Heart left ventricle (tissue), 13 donors: Measurements from ENCODE around the gene PRLH.

ENCODE experiments used
- POLR2A ChIP-seq, 2 donors: fragments of 450-650 bp; IDR thresholded peaks; one replicate each; pipeline ENCODE4 v1.6.1; 2017; ENCODE audit warnings: antibody characterized with exemption in 2 of 2, mild to moderate bottlenecking in 2 of 2, moderate library complexity in 2 of 2
- TF ChIP-seq, protein P1 (sequence below), 12 donors: fragments of 200-600 bp; sonication (generic) in 4 of 12; IDR thresholded peaks; one replicate each; pipeline versions ENCODE4 v1.5.0 to v1.8.0; 2018 to 2022; ENCODE audit warnings: antibody characterized with exemption in 12 of 12, mild to moderate bottlenecking in 5 of 12
- donor health status: ischemic (EF 13 %, LVEDD 7.1; RV severe dilation, severe dysfunction).
- donor health status: DM: no; HTN: yes; CAD: no.
- donor health status: DM: no; HTN: no; CAD: no.
- donor health status: ischemic (EF 25% LVEDD 6.9; RV normal size, moderate dysfunction).
- donor health status: ischemic (EF 25% LVEDD 5.7; RV mildly dilated, moderate dysfunction).
- donor health status: ischemic (EF 35%, LVEDD 5.7; RV mildly dilated, moderate dysfunction).
- donor health status: nonischemic (EF 11% LVEDD 7.7; RV severe dilation, severe dysfunction).
- donor health status: DM: yes; HTN: yes; CAD: no.
- donor health status: PGD.
- donor health status: ischemic (EF 29% LVEDD 5.4; RV normal size, mild dysfunction).
- donor health status: nonischemic (EF 23%, LVEDD 6.1; RV moderate dilation, normal function).

DNA sequence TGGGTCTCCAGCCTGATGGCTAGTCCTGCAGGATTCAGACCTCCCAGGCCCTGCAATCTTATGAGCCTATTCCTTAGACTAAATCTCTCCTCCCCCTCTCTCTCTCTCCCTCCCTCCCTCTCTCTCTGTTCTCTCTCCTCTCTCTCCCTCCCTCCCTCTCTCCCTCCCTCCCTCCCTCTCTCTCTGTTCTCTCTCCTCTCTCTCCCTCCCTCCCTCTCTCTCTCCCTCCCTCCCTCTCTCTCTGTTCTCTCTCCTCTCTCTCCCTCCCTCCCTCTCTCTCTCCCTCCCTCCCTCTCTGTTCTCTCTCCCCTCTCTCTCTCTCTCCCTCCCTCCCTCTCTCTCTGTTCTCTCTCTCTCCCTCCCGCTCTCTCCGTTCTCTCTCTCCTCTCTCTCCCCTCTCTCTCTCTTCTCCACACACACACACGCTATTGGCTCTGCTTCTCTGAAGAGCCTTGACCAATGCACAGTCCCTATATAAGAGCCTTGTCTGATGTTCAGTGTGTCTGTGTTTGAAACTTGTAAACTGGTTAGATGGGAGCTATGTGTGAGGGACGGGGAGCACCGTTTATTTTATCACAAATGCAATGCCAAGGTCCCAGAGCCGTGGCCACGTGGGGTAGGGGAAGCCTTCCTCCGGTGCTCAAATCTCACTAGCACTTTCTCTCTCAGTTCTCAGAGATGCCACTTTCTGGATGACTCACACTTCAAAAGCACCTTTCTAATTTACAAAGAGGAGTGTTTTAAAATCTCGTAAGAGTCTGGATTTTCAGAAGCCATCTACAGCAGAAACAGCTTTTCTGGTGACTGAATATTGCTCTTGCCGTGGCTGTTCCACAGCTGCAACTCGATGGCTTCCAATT lies 9.4 kb upstream of the PRLH start:
- TF ChIP-seq, protein P1, sequence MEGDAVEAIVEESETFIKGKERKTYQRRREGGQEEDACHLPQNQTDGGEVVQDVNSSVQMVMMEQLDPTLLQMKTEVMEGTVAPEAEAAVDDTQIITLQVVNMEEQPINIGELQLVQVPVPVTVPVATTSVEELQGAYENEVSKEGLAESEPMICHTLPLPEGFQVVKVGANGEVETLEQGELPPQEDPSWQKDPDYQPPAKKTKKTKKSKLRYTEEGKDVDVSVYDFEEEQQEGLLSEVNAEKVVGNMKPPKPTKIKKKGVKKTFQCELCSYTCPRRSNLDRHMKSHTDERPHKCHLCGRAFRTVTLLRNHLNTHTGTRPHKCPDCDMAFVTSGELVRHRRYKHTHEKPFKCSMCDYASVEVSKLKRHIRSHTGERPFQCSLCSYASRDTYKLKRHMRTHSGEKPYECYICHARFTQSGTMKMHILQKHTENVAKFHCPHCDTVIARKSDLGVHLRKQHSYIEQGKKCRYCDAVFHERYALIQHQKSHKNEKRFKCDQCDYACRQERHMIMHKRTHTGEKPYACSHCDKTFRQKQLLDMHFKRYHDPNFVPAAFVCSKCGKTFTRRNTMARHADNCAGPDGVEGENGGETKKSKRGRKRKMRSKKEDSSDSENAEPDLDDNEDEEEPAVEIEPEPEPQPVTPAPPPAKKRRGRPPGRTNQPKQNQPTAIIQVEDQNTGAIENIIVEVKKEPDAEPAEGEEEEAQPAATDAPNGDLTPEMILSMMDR (IDR thresholded peaks at IDR 0.05) = peak in 1 of 12 donors; percentile 19
- no peak for TF ChIP-seq POLR2A (IDR thresholded peaks at IDR 0.05)
